Activated CD4-positive, alpha-beta T cell treated with anti-CD3 and anti-CD28 coated beads for 36 hours (primary cell): ENCODE measurements around the gene PLIN1. TPM values are rescaled to one million over a fixed set of nuclear protein-coding genes. Genes with fewer than 3 reads are reported as not detected.
A peak's percentile ranks its signal among the peaks of the same experiment; 100 is the strongest.

Source experiments
- ATAC-seq: fragments of 200-7000 bp; cut with Tn5 transposase; one replicate; pipeline ENCODE4 v1.10.0; 2021; ENCODE audit warnings: mild to moderate bottlenecking, moderate library complexity
- CTCF ChIA-PET: fragments of 350-600 bp; sonication (Branson Sonifier 250); formaldehyde crosslinking; loops from one replicate; lab custom pipeline; 2021; ENCODE audit warnings: antibody characterized with exemption; lab: Charles Lee
- POLR2A ChIA-PET: fragments of 350-600 bp; sonication (Branson Sonifier 250); formaldehyde crosslinking; loops from one replicate; lab custom pipeline; 2021; ENCODE audit warnings: antibody characterized with exemption, inconsistent platforms; lab: Charles Lee
- DNase-seq: peaks from one replicate; pipeline ENCODE4 v3.0.0-alpha.2; 2020
- H3K27ac Mint-ChIP-seq: one replicate; pipeline ENCODE4 v1.8.0; 2021; ENCODE audit warnings: mixed read lengths
- H3K27me3 Mint-ChIP-seq: one replicate; pipeline ENCODE4 v1.8.0; 2021; ENCODE audit warnings: mixed read lengths
- H3K36me3 Mint-ChIP-seq: one replicate; pipeline ENCODE4 v1.8.0; 2021; ENCODE audit warnings: low read depth, mixed read lengths
- H3K4me1 Mint-ChIP-seq: one replicate; pipeline ENCODE4 v1.8.0; 2021; ENCODE audit warnings: mixed read lengths
- H3K4me3 Mint-ChIP-seq: one replicate; pipeline ENCODE4 v1.8.0; 2021; ENCODE audit warnings: mild to moderate bottlenecking, moderate library complexity, mixed read lengths
- H3K9me3 Mint-ChIP-seq: one replicate; pipeline ENCODE4 v1.8.0; 2021; ENCODE audit warnings: low read depth, mixed read lengths
- intact Hi-C, 2 experiments: fragments of 100-400 bp; cut with DNase I in 1 of 2; cut with micrococcal nuclease in 1 of 2; formaldehyde crosslinking; loops; one replicate each; pipeline versions ENCODE4 v1.14.2 to v1.15.1; 2022 to 2024; cut with DNase I, micrococcal nuclease
- total RNA-seq, 2 experiments: library from RNA; stranded (reverse); gene quantifications; one replicate each; pipeline ENCODE4 v1.2.3, GENCODE V29; 2021

PLIN1 gene
- total RNA-seq, 2 experiments from 2014 or later: 0.39 to 0.41 TPM

GRCh38 chr15:89664441-89665350, 14.5 kb downstream of the PLIN1 start:
- intact Hi-C loops: no loop called here
- POLR2A ChIA-PET: no interaction called here
- Mint-ChIP-seq H3K36me3 (no peaks in the 10 kb centered on the region), H3K27ac (no peak overlapping the region), H3K27me3 (peaks cover 21% of the 10 kb centered on the region), H3K4me3 (peak overlapping the region; percentile 42), H3K9me3 (no peaks in the 10 kb centered on the region), H3K4me1 (peaks cover 1% of the 10 kb centered on the region)
- CTCF ChIA-PET: interaction anchor here (0.8 to 1.3 kb wide), 2 partner anchors 8 to 17 kb away, joined by 3 to 4 read pairs; no protein-coding TSS in a partner anchor
- DNase-seq: no peak
- no peak for ATAC-seq

- POLR2A ChIA-PET: no interaction called here
- DNase-seq: no peak
- Mint-ChIP-seq H3K9me3 (no peaks in the 10 kb centered on the region), H3K4me1 (peaks cover 1% of the 10 kb centered on the region), H3K36me3 (peaks cover 2% of the 10 kb centered on the region), H3K27ac (no peak overlapping the region), H3K27me3 (peaks cover 29% of the 10 kb centered on the region), H3K4me3 (no peak overlapping the region)
- CTCF ChIA-PET: interaction anchor here (1.0 to 1.2 kb wide), 3 partner anchors 8 to 171 kb away, joined by 3 to 4 read pairs (median 3); no protein-coding TSS in a partner anchor
- ATAC-seq: no peak
- intact Hi-C loops: no loop called here
These were observed 16.1 kb downstream of the PLIN1 start for GRCh38 chr15:89662893-89663626.

- no peak overlapping the region for H3K27ac Mint-ChIP-seq
- ATAC-seq: no peak
- H3K4me3 Mint-ChIP-seq: no peak overlapping the region
- peaks cover 5% of the 10 kb centered on the region for H3K4me1 Mint-ChIP-seq
- H3K9me3 Mint-ChIP-seq: no peaks in the 10 kb centered on the region
- intact Hi-C loops: no loop called here
- peaks cover 2% of the 10 kb centered on the region for H3K36me3 Mint-ChIP-seq
- H3K27me3 Mint-ChIP-seq: peaks cover 33% of the 10 kb centered on the region
- no peak for DNase-seq
- ChIA-PET CTCF (no interaction called here), POLR2A (interaction anchor here (0.6 kb wide), 1 partner anchor 155 kb away, joined by 4 read pairs; no protein-coding TSS in a partner anchor)
These were observed 18.6 kb downstream of the PLIN1 start for GRCh38 chr15:89660556-89660955.

- ChIA-PET CTCF (no interaction called here), POLR2A (no interaction called here)
- peaks cover 10% of the 10 kb centered on the region for H3K4me1 Mint-ChIP-seq
- H3K27me3 Mint-ChIP-seq: peaks cover 32% of the 10 kb centered on the region
- intact Hi-C loops: no loop called here
- no peaks in the 10 kb centered on the region for H3K9me3 Mint-ChIP-seq
- H3K27ac Mint-ChIP-seq: no peak overlapping the region
- ATAC-seq (no peak), DNase-seq (no peak)
- peaks cover 2% of the 10 kb centered on the region for H3K36me3 Mint-ChIP-seq
- no peak overlapping the region for H3K4me3 Mint-ChIP-seq
These were observed 19.9 kb downstream of the PLIN1 start for GRCh38 chr15:89659295-89659694.

GRCh38 chr15:89657686-89658200, 21.4 kb downstream of the PLIN1 start:
- H3K4me3 Mint-ChIP-seq: no peak overlapping the region
- peaks cover 11% of the 10 kb centered on the region for H3K4me1 Mint-ChIP-seq
- H3K9me3 Mint-ChIP-seq: no peaks in the 10 kb centered on the region
- peaks cover 37% of the 10 kb centered on the region for H3K27me3 Mint-ChIP-seq
- ChIA-PET POLR2A (interaction anchor here (0.7 kb wide), 1 partner anchor 643 kb away, joined by 12 read pairs; no protein-coding TSS in a partner anchor), CTCF (interaction anchor here (1.2 to 2.5 kb wide), 2 partner anchors 15 to 90 kb away, joined by 3 to 7 read pairs; no protein-coding TSS in a partner anchor)
- H3K27ac Mint-ChIP-seq: no peak overlapping the region
- peaks cover 2% of the 10 kb centered on the region for H3K36me3 Mint-ChIP-seq
- DNase-seq (no peak), ATAC-seq (no peak)
- intact Hi-C loops: no loop called here

- no peak for ATAC-seq
These were observed 22.9 kb downstream of the PLIN1 start for GRCh38 chr15:89656116-89656815.

GRCh38 chr15:89654847-89655805, 24.0 kb downstream of the PLIN1 start, which contains the start of gene KIF7:
KIF7 (minus strand) TSS chr15:89655467; CDS start chr15:89652930, 2,537 bp downstream.
- no peak within 1 kb of the TSS for H3K27ac Mint-ChIP-seq
- peak; percentile 58 for DNase-seq

More at GRCh38 chr15:89656116-89656815, 22.9 kb downstream of the PLIN1 start:
- intact Hi-C loops: no loop called here
- DNase-seq: no peak
- ChIA-PET CTCF (interaction anchor here (0.8 to 2.5 kb wide), 3 partner anchors 9 to 89 kb away, joined by 3 to 7 read pairs (median 3); no protein-coding TSS in a partner anchor), POLR2A (no interaction called here)
- H3K4me3 Mint-ChIP-seq: peak overlapping the region; percentile 73
- H3K4me1 Mint-ChIP-seq: peaks cover 11% of the 10 kb centered on the region
- peaks cover 36% of the 10 kb centered on the region for H3K27me3 Mint-ChIP-seq
- no peaks in the 10 kb centered on the region for H3K9me3 Mint-ChIP-seq
- peaks cover 2% of the 10 kb centered on the region for H3K36me3 Mint-ChIP-seq
- no peak overlapping the region for H3K27ac Mint-ChIP-seq

GRCh38 chr15:89654301-89654761, 24.8 kb downstream of the PLIN1 start:
- ChIA-PET POLR2A (no interaction called here), CTCF (interaction anchor here (0.5 kb wide), 1 partner anchor 567 kb away, joined by 3 read pairs; no protein-coding TSS in a partner anchor)
- H3K36me3 Mint-ChIP-seq: peaks cover 2% of the 10 kb centered on the region
- H3K27me3 Mint-ChIP-seq: peaks cover 25% of the 10 kb centered on the region
- H3K4me1 Mint-ChIP-seq: peaks cover 11% of the 10 kb centered on the region
- DNase-seq (no peak), ATAC-seq (no peak)
- peak overlapping the region; percentile 73 for H3K4me3 Mint-ChIP-seq
- intact Hi-C loops: no loop called here
- H3K9me3 Mint-ChIP-seq: no peaks in the 10 kb centered on the region
- no peak overlapping the region for H3K27ac Mint-ChIP-seq

More at GRCh38 chr15:89654847-89655805, 24.0 kb downstream of the PLIN1 start, which contains the start of gene KIF7:
- intact Hi-C loops: no loop called here
- no peaks in the 10 kb centered on the region for H3K9me3 Mint-ChIP-seq
- peaks cover 11% of the 10 kb centered on the region for H3K4me1 Mint-ChIP-seq
- ChIA-PET CTCF (interaction anchor here (0.5 kb wide), 1 partner anchor 566 kb away, joined by 3 read pairs; no protein-coding TSS in a partner anchor), POLR2A (no interaction called here)
- H3K36me3 Mint-ChIP-seq: peaks cover 2% of the 10 kb centered on the region
- H3K27me3 Mint-ChIP-seq: peaks cover 29% of the 10 kb centered on the region
- peak; percentile 75 for ATAC-seq
- peak within 1 kb of the TSS; percentile 73 for H3K4me3 Mint-ChIP-seq

- no peak for DNase-seq
- Mint-ChIP-seq H3K9me3 (no peaks in the 10 kb centered on the region), H3K36me3 (no peaks in the 10 kb centered on the region), H3K27ac (no peak overlapping the region), H3K27me3 (peaks cover 20% of the 10 kb centered on the region), H3K4me3 (no peak overlapping the region), H3K4me1 (peaks cover 11% of the 10 kb centered on the region)
- intact Hi-C loops: no loop called here
- CTCF ChIA-PET: interaction anchor here (0.8 kb wide), 1 partner anchor 29 kb away, joined by 4 read pairs; no protein-coding TSS in a partner anchor
- ATAC-seq: no peak
- POLR2A ChIA-PET: no interaction called here
These were observed 25.6 kb downstream of the PLIN1 start for GRCh38 chr15:89653578-89653977.

GRCh38 chr15:89652666-89653065, 26.5 kb downstream of the PLIN1 start:
- no peak for ATAC-seq

More at GRCh38 chr15:89652666-89653065, 26.5 kb downstream of the PLIN1 start:
- no peaks in the 10 kb centered on the region for H3K36me3 Mint-ChIP-seq
- DNase-seq: no peak
- H3K27ac Mint-ChIP-seq: no peak overlapping the region
- POLR2A ChIA-PET: no interaction called here
- CTCF ChIA-PET: no interaction called here
- H3K4me1 Mint-ChIP-seq: peaks cover 11% of the 10 kb centered on the region
- H3K4me3 Mint-ChIP-seq: no peak overlapping the region
- intact Hi-C loops: no loop called here
- no peaks in the 10 kb centered on the region for H3K9me3 Mint-ChIP-seq
- peaks cover 20% of the 10 kb centered on the region for H3K27me3 Mint-ChIP-seq
